Raji (cell line): Measurements from ENCODE around the gene SMARCD3.

Experiments used
- POLR2A ChIP-seq: IDR thresholded peaks from 2 replicates; pipeline ENCODE4 v1.6.1; 2011; ENCODE audit warnings: low read depth, low read length, control low read depth; ENCODE audit not compliant: insufficient read depth

SMARCD3 gene

GRCh38 chr7:151245360-151246101, 3.0 kb downstream of the SMARCD3 start:
- no peak for TF ChIP-seq POLR2A

DNA sequence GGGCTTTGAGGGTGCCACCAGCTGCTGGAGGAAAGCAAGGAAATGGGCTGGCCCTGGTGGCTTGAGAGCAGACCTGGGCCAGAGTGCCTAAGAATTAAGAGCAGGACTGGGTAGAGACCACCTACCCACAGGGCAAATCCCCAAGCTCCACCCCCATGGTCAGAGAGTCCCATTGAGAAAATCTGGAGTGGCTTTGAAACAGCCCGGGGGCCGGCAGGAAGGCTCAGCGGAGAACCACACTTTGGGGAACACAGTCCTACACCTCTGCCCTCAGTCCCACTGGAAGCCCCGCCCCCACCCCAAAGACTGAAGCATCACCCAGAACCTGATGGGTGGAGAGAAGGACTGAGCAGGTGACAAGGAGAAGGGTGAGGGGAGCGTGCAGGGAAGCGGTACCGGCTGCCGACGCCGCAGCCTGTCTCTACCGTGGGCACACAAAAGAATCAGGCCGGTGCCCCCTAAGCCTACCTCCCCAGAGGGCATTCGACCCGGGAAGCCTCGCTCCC, 3.6 kb downstream of the SMARCD3 start:
- no peak for TF ChIP-seq POLR2A

- TF ChIP-seq POLR2A: no peak
These were observed 4.2 kb downstream of the SMARCD3 start for GRCh38 chr7:151244196-151244840.

DNA sequence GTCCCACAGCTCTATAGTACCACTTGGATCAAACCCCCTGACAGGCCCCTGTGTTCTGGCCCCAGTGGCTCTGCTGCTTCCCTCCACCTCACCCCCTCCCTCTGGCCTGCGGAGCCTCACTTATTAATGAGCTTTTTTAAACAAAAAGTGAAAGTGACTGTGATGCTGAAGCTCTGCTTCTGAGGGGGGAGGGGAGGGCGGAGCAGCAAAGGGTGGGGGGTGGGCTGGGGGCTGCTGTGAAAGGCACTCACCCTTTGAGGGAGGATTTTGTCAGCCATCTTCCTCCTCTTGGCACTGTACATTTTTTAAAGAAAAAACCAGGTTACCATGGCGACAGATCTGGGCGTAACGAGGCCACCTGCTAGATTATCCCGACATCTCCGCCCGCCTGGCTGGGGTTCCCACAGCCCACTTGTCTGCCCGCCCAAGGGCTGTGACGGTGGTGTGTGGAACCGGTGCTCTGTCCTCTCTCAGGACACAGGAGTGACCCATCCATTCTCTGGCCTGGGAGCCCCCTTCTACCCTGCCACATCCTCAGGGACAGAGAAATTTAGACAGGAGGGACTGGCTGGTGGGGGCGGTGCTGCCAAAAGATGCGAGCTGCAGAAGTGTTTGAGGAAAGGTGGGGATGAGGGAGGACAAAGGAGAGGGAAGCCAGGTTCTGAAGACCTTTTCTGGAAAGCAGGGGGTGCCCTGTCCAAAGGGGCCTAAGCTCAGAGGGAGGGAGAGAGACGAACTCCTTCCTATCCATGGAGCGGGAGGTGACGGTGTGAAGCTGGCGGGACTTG, 4.9 kb downstream of the SMARCD3 start:
- no peak for TF ChIP-seq POLR2A

DNA sequence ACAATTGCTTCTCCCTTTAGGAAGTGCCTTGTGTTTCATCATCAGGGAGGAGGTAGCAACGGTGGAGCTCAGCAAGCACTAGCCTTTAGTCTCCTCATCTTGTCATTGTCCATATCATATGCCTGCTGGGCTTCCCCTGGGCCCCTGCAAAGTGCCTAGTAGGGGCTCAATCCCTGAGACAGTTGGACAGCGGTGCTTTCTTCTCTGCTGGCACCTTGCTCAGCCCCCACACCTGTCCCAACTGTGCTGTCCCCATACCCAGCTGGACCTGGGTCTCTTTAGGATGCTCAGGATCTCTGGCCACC, 5.5 kb downstream of the SMARCD3 start:
- TF ChIP-seq POLR2A: no peak

GRCh38 chr7:151242159-151243044, 6.1 kb downstream of the SMARCD3 start:
- TF ChIP-seq POLR2A: no peak

DNA sequence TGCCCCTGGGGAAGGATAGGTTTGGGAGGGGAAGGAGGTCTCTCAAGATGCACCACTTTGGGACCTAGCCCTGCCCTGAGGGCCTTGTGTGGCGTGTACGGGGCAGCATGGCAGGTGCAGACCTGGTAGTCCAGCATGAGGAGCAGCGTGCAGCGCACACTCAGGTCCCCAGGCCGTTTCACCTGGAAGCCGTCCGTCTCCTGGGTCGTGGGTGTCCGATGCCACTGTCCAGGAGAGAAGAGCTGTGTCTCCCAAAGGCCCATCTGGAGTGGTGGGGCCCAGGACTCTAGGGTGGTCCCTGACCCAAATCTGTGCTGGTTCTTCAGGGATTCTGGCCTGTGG, 6.8 kb downstream of the SMARCD3 start:
- TF ChIP-seq POLR2A: no peak

DNA sequence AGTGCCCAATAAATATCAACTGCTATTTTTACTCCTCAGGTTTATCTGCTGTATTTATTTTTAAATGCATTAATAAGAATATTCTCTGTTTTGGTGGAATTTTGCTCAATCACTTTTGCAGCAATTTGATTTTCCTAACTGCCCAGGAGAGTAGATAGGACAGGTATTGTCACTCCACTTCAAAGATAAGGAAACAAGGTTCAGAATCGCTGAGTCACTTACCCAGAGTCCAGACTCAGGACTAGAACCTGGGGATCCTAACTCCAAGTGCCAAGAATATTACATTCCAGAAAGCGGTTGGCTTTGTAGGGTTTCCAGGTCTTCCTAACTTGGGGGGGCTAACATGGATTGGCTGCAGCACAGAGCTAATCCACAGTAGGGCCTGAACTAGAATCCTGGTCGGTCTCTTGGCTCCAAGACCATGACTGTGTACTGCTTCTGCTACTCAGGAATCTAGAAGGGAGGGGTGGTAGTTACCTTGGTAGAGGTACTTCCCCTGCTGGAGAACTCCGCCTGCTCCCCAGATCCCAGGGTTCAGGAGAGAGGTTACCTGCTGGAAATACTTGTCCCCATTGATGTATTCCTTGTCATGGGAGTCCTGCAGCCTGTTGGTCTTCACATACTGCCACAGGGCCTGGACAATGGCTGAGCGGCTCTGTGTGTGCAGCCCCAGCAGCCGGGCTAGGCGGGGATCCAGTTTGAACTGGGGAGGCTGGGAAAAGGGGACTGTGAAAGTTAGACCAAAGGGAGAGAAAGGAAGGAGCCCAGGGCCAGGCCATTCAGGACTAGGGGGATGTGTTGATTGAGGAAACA, 7.3 kb downstream of the SMARCD3 start:
- no peak for TF ChIP-seq POLR2A

- no peak for TF ChIP-seq POLR2A
These were observed 8.0 kb downstream of the SMARCD3 start for GRCh38 chr7:151240536-151240935.

DNA sequence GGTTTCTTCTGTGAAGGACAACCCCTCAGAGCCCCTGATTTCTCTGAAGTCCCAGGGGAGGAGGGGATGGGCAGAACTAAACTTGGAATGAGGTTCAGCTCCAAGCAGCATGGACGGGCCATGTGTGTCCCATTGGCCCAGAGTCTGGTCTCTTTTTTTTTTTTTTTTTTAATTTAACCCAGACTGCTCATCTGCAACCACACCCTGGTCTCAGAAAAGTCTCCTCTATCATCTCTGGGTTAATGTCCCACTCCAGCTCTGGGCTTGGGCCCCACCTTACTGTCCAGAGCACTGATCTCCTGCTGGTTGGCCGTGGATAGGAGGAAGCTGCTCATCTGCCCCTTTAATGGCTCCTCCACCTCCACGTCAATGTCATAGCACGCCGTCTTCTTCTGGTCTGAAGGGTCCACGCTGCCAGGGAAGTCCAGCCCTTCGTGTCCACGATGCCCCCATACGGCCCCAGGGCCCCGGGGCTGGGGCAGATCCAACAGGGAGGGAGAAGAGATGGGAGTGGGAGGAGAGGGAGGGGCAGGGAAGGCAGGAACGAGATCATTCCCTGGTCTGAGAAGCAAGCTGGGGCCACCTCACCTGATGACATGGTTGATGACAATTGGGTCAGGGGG, 8.5 kb downstream of the SMARCD3 start:
- no peak for TF ChIP-seq POLR2A

GRCh38 chr7:151238924-151239836, 9.3 kb downstream of the SMARCD3 start:
- TF ChIP-seq POLR2A: no peak

- TF ChIP-seq POLR2A: no peak
These were observed 10.2 kb downstream of the SMARCD3 start for GRCh38 chr7:151238190-151238810.
